ENCODE data around the gene CCR8.
"Not testable (repeated sequence)": the region's sequence is repeated elsewhere in the genome, so short reads cannot be mapped to it uniquely, and the experiment has no call there.

CCR8 gene

DNA sequence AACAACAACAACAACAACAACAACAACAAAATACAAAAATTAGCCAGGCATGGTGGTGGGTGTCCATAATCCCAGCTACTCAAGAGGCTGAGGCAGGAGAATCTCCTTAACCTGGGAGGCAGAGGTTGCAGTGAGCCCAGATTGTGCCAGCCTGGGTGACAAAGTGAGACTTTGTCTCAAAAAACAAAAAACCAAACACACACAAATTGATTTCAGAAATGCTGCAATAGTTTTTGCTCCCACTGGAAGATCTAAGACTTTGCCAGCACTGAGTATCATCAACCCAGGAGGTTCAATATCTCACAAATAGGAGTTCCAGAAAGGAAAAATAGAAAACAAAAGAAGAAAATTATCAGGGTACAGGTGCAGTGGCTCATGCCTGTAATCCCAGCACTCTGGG, 16.2 kb upstream of the CCR8 start:
- no peaks in the 10 kb centered on the region for H3K27me3 ChIP-seq (replicated peaks; ENCODE audit: control insufficient read depth, insufficient read depth, low read length, poor library complexity, severe bottlenecking)
- H3K4me3 ChIP-seq (ENCODE audit: insufficient read depth, low read depth, low read length, poor library complexity, severe bottlenecking) = no peak overlapping the region
- no peak for DNase-seq

DNA sequence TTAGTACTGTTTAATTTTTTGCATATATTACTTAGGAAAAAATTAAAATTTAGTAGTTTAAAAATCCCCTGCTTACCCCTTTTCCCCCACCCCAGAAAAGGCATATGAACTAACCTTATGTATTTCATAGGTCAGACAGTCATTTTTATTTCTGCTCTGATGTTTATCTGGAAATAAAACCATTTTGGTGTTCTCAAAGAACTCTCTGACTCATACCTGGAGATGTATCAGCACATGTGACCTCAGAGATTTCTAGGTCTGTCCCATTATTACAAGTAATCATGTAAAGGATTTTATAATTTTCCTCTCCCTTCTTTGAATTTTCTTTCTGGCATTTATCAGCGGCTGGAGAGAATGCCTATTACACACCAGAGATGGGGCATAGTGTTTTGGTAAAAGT, 14.1 kb upstream of the CCR8 start:
- Histone ChIP-seq H3K4me1 (ENCODE audit: control insufficient read depth, insufficient read depth, low read length, poor library complexity, severe bottlenecking) (no peaks in the 10 kb centered on the region), H3K9me3 (ENCODE audit: control insufficient read depth, low read length) (no peaks in the 10 kb centered on the region), H3K36me3 (ENCODE audit: control insufficient read depth, insufficient read depth, low read length) (no peaks in the 10 kb centered on the region), H3K4me3 (ENCODE audit: insufficient read depth, low read depth, low read length, poor library complexity, severe bottlenecking) (no peak overlapping the region), H3K27ac (ENCODE audit: insufficient read depth, low read length, poor library complexity, severe bottlenecking) (no peak overlapping the region), H3K27me3 (replicated peaks; ENCODE audit: control insufficient read depth, insufficient read depth, low read length, poor library complexity, severe bottlenecking) (no peaks in the 10 kb centered on the region)
- DNase-seq = no peak

More for the DNA sequence above, 16.2 kb upstream of the CCR8 start:
- H3K36me3 ChIP-seq (ENCODE audit: control insufficient read depth, insufficient read depth, low read length) = no peaks in the 10 kb centered on the region
- no peaks in the 10 kb centered on the region for H3K9me3 ChIP-seq (ENCODE audit: control insufficient read depth, low read length)
- H3K27ac ChIP-seq (ENCODE audit: insufficient read depth, low read length, poor library complexity, severe bottlenecking) = no peak overlapping the region
- H3K4me1 ChIP-seq (ENCODE audit: control insufficient read depth, insufficient read depth, low read length, poor library complexity, severe bottlenecking) = no peaks in the 10 kb centered on the region

DNA sequence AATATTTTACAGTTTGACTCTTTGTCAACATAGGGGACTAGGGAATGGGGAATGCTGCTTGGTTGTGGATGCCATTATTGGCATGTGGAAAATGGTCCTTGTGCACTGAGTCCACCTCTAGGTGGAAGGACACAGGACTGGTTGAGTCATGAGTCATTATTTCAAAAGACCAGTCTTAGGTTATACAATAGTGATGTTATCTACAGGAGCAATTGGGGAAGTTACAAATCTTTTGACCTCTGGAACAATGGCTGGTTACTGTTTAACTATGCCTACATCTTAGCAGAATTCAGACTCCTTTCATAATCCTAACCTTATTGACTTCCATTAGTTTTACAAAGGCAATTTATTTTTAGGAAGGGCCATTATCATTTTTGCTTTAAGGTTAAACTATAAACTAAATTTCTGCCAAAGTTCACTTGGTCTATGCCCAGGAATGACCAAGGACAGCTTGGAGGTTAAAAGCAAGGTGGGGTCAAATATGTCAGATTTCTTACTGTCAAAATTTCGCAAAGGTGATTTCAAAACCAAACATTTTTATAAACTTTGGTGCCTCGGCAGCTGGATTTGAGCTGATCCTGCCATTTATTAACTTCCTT, 11.8 kb upstream of the CCR8 start:
- no peak for DNase-seq
- Histone ChIP-seq H3K4me1 (ENCODE audit: control insufficient read depth, insufficient read depth, low read length, poor library complexity, severe bottlenecking) (no peaks in the 10 kb centered on the region), H3K36me3 (ENCODE audit: control insufficient read depth, insufficient read depth, low read length) (no peaks in the 10 kb centered on the region), H3K9me3 (ENCODE audit: control insufficient read depth, low read length) (no peaks in the 10 kb centered on the region), H3K27ac (ENCODE audit: insufficient read depth, low read length, poor library complexity, severe bottlenecking) (no peak overlapping the region), H3K4me3 (ENCODE audit: insufficient read depth, low read depth, low read length, poor library complexity, severe bottlenecking) (no peak overlapping the region), H3K27me3 (replicated peaks; ENCODE audit: control insufficient read depth, insufficient read depth, low read length, poor library complexity, severe bottlenecking) (no peaks in the 10 kb centered on the region)

DNA sequence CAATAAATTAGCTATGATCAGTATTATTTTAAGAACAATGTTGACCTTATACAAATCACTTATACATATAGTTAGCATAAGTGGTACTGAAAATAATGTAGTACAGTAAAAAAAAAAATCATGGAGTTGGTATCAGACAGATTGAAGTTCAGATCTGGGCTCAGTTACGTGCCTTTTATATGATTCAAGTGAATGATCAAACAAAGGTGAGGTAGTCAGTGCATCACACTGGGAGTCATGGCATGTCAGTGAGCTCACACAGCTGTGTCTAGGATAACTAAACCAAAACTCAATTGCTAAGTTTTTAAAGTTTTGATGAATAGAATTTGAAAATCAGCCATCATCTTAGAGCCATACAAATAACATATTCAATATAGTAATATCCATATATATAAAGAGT, 11.2 kb upstream of the CCR8 start:
- Histone ChIP-seq H3K27me3 (replicated peaks; ENCODE audit: control insufficient read depth, insufficient read depth, low read length, poor library complexity, severe bottlenecking) (no peaks in the 10 kb centered on the region), H3K36me3 (ENCODE audit: control insufficient read depth, insufficient read depth, low read length) (no peaks in the 10 kb centered on the region), H3K9me3 (ENCODE audit: control insufficient read depth, low read length) (no peaks in the 10 kb centered on the region), H3K4me1 (ENCODE audit: control insufficient read depth, insufficient read depth, low read length, poor library complexity, severe bottlenecking) (peaks cover 3% of the 10 kb centered on the region), H3K4me3 (ENCODE audit: insufficient read depth, low read depth, low read length, poor library complexity, severe bottlenecking) (no peak overlapping the region), H3K27ac (ENCODE audit: insufficient read depth, low read length, poor library complexity, severe bottlenecking) (no peak overlapping the region)
- no peak for DNase-seq

- Histone ChIP-seq H3K9me3 (ENCODE audit: control insufficient read depth, low read length) (no peaks in the 10 kb centered on the region), H3K27me3 (replicated peaks; ENCODE audit: control insufficient read depth, insufficient read depth, low read length, poor library complexity, severe bottlenecking) (no peaks in the 10 kb centered on the region), H3K27ac (ENCODE audit: insufficient read depth, low read length, poor library complexity, severe bottlenecking) (no peak overlapping the region), H3K4me1 (ENCODE audit: control insufficient read depth, insufficient read depth, low read length, poor library complexity, severe bottlenecking) (peaks cover 8% of the 10 kb centered on the region), H3K36me3 (ENCODE audit: control insufficient read depth, insufficient read depth, low read length) (no peaks in the 10 kb centered on the region), H3K4me3 (ENCODE audit: insufficient read depth, low read depth, low read length, poor library complexity, severe bottlenecking) (no peak overlapping the region)
- DNase-seq = no peak
These were observed 10.3 kb upstream of the CCR8 start for GRCh38 chr3:39319249-39319648.

- not testable (repeated sequence) for H3K36me3 ChIP-seq (ENCODE audit: control insufficient read depth, insufficient read depth, low read length); H3K27ac ChIP-seq (ENCODE audit: insufficient read depth, low read length, poor library complexity, severe bottlenecking); H3K4me3 ChIP-seq (ENCODE audit: insufficient read depth, low read depth, low read length, poor library complexity, severe bottlenecking); H3K27me3 ChIP-seq (replicated peaks; ENCODE audit: control insufficient read depth, insufficient read depth, low read length, poor library complexity, severe bottlenecking); DNase-seq; H3K4me1 ChIP-seq (ENCODE audit: control insufficient read depth, insufficient read depth, low read length, poor library complexity, severe bottlenecking); H3K9me3 ChIP-seq (ENCODE audit: control insufficient read depth, low read length)
These were observed 7.9 kb upstream of the CCR8 start for GRCh38 chr3:39321574-39321983.

GRCh38 chr3:39322209-39322715, 7.2 kb upstream of the CCR8 start:
- not testable (repeated sequence) for H3K27ac ChIP-seq (ENCODE audit: insufficient read depth, low read length, poor library complexity, severe bottlenecking); H3K27me3 ChIP-seq (replicated peaks; ENCODE audit: control insufficient read depth, insufficient read depth, low read length, poor library complexity, severe bottlenecking); H3K36me3 ChIP-seq (ENCODE audit: control insufficient read depth, insufficient read depth, low read length); H3K4me3 ChIP-seq (ENCODE audit: insufficient read depth, low read depth, low read length, poor library complexity, severe bottlenecking); DNase-seq; H3K9me3 ChIP-seq (ENCODE audit: control insufficient read depth, low read length)
- peaks cover 14% of the 10 kb centered on the region for H3K4me1 ChIP-seq (ENCODE audit: control insufficient read depth, insufficient read depth, low read length, poor library complexity, severe bottlenecking)

GRCh38 chr3:39322936-39323335, 6.6 kb upstream of the CCR8 start:
- Histone ChIP-seq H3K36me3 (ENCODE audit: control insufficient read depth, insufficient read depth, low read length) (no peaks in the 10 kb centered on the region), H3K4me1 (ENCODE audit: control insufficient read depth, insufficient read depth, low read length, poor library complexity, severe bottlenecking) (peaks cover 20% of the 10 kb centered on the region), H3K27me3 (replicated peaks; ENCODE audit: control insufficient read depth, insufficient read depth, low read length, poor library complexity, severe bottlenecking) (no peaks in the 10 kb centered on the region), H3K27ac (ENCODE audit: insufficient read depth, low read length, poor library complexity, severe bottlenecking) (no peak overlapping the region), H3K4me3 (ENCODE audit: insufficient read depth, low read depth, low read length, poor library complexity, severe bottlenecking) (no peak overlapping the region), H3K9me3 (ENCODE audit: control insufficient read depth, low read length) (no peaks in the 10 kb centered on the region)
- DNase-seq = no peak

GRCh38 chr3:39323494-39323893, 6.0 kb upstream of the CCR8 start:
- Histone ChIP-seq H3K27ac (ENCODE audit: insufficient read depth, low read length, poor library complexity, severe bottlenecking) (no peak overlapping the region), H3K27me3 (replicated peaks; ENCODE audit: control insufficient read depth, insufficient read depth, low read length, poor library complexity, severe bottlenecking) (no peaks in the 10 kb centered on the region), H3K4me3 (ENCODE audit: insufficient read depth, low read depth, low read length, poor library complexity, severe bottlenecking) (no peak overlapping the region), H3K36me3 (ENCODE audit: control insufficient read depth, insufficient read depth, low read length) (no peaks in the 10 kb centered on the region), H3K4me1 (ENCODE audit: control insufficient read depth, insufficient read depth, low read length, poor library complexity, severe bottlenecking) (peaks cover 20% of the 10 kb centered on the region), H3K9me3 (ENCODE audit: control insufficient read depth, low read length) (no peaks in the 10 kb centered on the region)
- no peak for DNase-seq

GRCh38 chr3:39325236-39325635, 4.3 kb upstream of the CCR8 start:
- no peak overlapping the region for H3K4me3 ChIP-seq (ENCODE audit: insufficient read depth, low read depth, low read length, poor library complexity, severe bottlenecking)
- no peaks in the 10 kb centered on the region for H3K27me3 ChIP-seq (replicated peaks; ENCODE audit: control insufficient read depth, insufficient read depth, low read length, poor library complexity, severe bottlenecking)
- H3K9me3 ChIP-seq (ENCODE audit: control insufficient read depth, low read length) = no peaks in the 10 kb centered on the region
- no peak overlapping the region for H3K27ac ChIP-seq (ENCODE audit: insufficient read depth, low read length, poor library complexity, severe bottlenecking)
- H3K36me3 ChIP-seq (ENCODE audit: control insufficient read depth, insufficient read depth, low read length) = no peaks in the 10 kb centered on the region
- DNase-seq = no peak
- peaks cover 20% of the 10 kb centered on the region for H3K4me1 ChIP-seq (ENCODE audit: control insufficient read depth, insufficient read depth, low read length, poor library complexity, severe bottlenecking)

All from effector memory CD4-positive, alpha-beta T cell (primary cell).